ENCODE data around the gene GLRA1. TPM values are rescaled to one million over a fixed set of nuclear protein-coding genes. Genes with fewer than 3 reads are reported as not detected.

Gene GLRA1
- polyA plus RNA-seq, 1 donor (not counting 4 experiments of a cell fraction or from before 2014, with no cell fraction given) = not detected

GRCh38 chr5:151931260-151931659 lies 6.6 kb upstream of the GLRA1 start:
- Histone ChIP-seq H3K9me1 (ENCODE audit: control insufficient read depth, extremely low read depth, insufficient read depth, low read length) (no peaks in the 10 kb centered on the region), H3K36me3 (ENCODE audit: control insufficient read depth in 2 of 2, extremely low read depth in 1 of 2, insufficient read depth in 2 of 2, low read length in 2 of 2) (no peaks in the 10 kb centered on the region), H4K20me1 (ENCODE audit: control insufficient read depth, extremely low read depth, insufficient read depth, low read length) (no peaks in the 10 kb centered on the region), H3K79me2 (ENCODE audit: control insufficient read depth, insufficient read depth, low read length) (no peaks in the 10 kb centered on the region), H2AFZ (ENCODE audit: control insufficient read depth, low read length) (no peak overlapping the region), H3K9ac (ENCODE audit: control insufficient read depth, extremely low read depth, insufficient read depth, low read length) (no peak overlapping the region), H3K4me1 (ENCODE audit: control insufficient read depth, extremely low read depth, insufficient read depth, low read length) (no peaks in the 10 kb centered on the region), H3K4me2 (ENCODE audit: control insufficient read depth, extremely low read depth, insufficient read depth, low read depth, low read length) (no peak overlapping the region), H3K9me3 (ENCODE audit: control insufficient read depth, low read depth, low read length) (no peaks in the 10 kb centered on the region), H3K27me3 (ENCODE audit: control insufficient read depth, extremely low read depth, insufficient read depth, low read length) (no peaks in the 10 kb centered on the region), H3K4me3 (ENCODE audit: control insufficient read depth in 2 of 3, extremely low read depth in 1 of 3, insufficient read depth in 2 of 3, low read depth in 1 of 3, low read length in 3 of 3) (no peak overlapping the region), H3K27ac (ENCODE audit: control insufficient read depth, insufficient read depth, low read length) (no peak overlapping the region)
- no peak for TF ChIP-seq EZH2 (IDR thresholded peaks at IDR 0.05; ENCODE audit: low read length)
- FAIRE-seq = no peak
- no peak for DNase-seq (ENCODE audit: low read depth, low spot score)
- dilution Hi-C loops (cut with MboI; ENCODE audit: extremely low pct_ligation_motif_present, low sequenced_read_pairs) = no loop called here

- dilution Hi-C loops (cut with MboI; ENCODE audit: extremely low pct_ligation_motif_present, low sequenced_read_pairs) = no loop called here
These were observed 1.5 kb upstream of the GLRA1 start for GRCh38 chr5:151926188-151926587.

More at GRCh38 chr5:151926188-151926587, 1.5 kb upstream of the GLRA1 start:
- no peaks in the 10 kb centered on the region for H3K9me1 ChIP-seq (ENCODE audit: control insufficient read depth, extremely low read depth, insufficient read depth, low read length)
- H2AFZ ChIP-seq (ENCODE audit: control insufficient read depth, low read length) = no peak overlapping the region
- H3K4me2 ChIP-seq (ENCODE audit: control insufficient read depth, extremely low read depth, insufficient read depth, low read depth, low read length) = no peak overlapping the region
- FAIRE-seq (no peak), DNase-seq (ENCODE audit: low read depth, low spot score) (no peak)
- no peaks in the 10 kb centered on the region for H3K4me1 ChIP-seq (ENCODE audit: control insufficient read depth, extremely low read depth, insufficient read depth, low read length)
- no peaks in the 10 kb centered on the region for H4K20me1 ChIP-seq (ENCODE audit: control insufficient read depth, extremely low read depth, insufficient read depth, low read length)
- no peak overlapping the region for H3K27ac ChIP-seq (ENCODE audit: control insufficient read depth, insufficient read depth, low read length)
- H3K27me3 ChIP-seq (ENCODE audit: control insufficient read depth, extremely low read depth, insufficient read depth, low read length) = peaks cover 15% of the 10 kb centered on the region
- H3K9ac ChIP-seq (ENCODE audit: control insufficient read depth, extremely low read depth, insufficient read depth, low read length) = no peak overlapping the region
- TF ChIP-seq EZH2 (IDR thresholded peaks at IDR 0.05; ENCODE audit: low read length) (no peak), CTCF (optimal IDR thresholded peaks at IDR 0.05 in 1 of 3, IDR thresholded peaks at IDR 0.05 in 1 of 3, conservative IDR thresholded peaks at IDR 0.05 in 1 of 3; ENCODE audit: extremely low read depth in 1 of 3, insufficient read depth in 2 of 3, low read length in 3 of 3) (no peak)
- no peak overlapping the region for H3K4me3 ChIP-seq (ENCODE audit: control insufficient read depth in 2 of 3, extremely low read depth in 1 of 3, insufficient read depth in 2 of 3, low read depth in 1 of 3, low read length in 3 of 3)
- H3K9me3 ChIP-seq (ENCODE audit: control insufficient read depth, low read depth, low read length) = no peaks in the 10 kb centered on the region
- no peaks in the 10 kb centered on the region for H3K79me2 ChIP-seq (ENCODE audit: control insufficient read depth, insufficient read depth, low read length)
- H3K36me3 ChIP-seq (ENCODE audit: control insufficient read depth in 2 of 2, extremely low read depth in 1 of 2, insufficient read depth in 2 of 2, low read length in 2 of 2) = no peaks in the 10 kb centered on the region
